CD4-positive, alpha-beta T cell (primary cell): ENCODE measurements around the gene TEX53. TPM values are rescaled to one million over a fixed set of nuclear protein-coding genes. Genes with fewer than 3 reads are reported as not detected.

Experiments
- ATAC-seq: fragments of 200-7000 bp; cut with Tn5 transposase; one replicate; pipeline ENCODE4 v1.10.0; 2022; ENCODE audit warnings: mild to moderate bottlenecking; ENCODE audit not compliant: poor library complexity
- CTCF ChIA-PET: fragments of 350-600 bp; sonication (Branson Sonifier 250); formaldehyde crosslinking; loops from one replicate; lab custom pipeline; 2021; ENCODE audit warnings: antibody characterized with exemption, inconsistent platforms; lab: Charles Lee
- POLR2A ChIA-PET: fragments of 350-600 bp; sonication (Branson Sonifier 250); formaldehyde crosslinking; loops from one replicate; lab custom pipeline; 2021; ENCODE audit warnings: antibody characterized with exemption, inconsistent platforms; lab: Charles Lee
- DNase-seq, 14 experiments: peaks; one replicate each; pipeline ENCODE4 v3.0.0-alpha.2; 2013 to 2020; ENCODE audit warnings: mixed read lengths in 2 of 14
- H3K27ac ChIP-seq, 2 donors: one replicate each; pipeline versions ENCODE4 v1.5.1 to v1.7.0; 2013; ENCODE audit warnings: low read length in 2 of 2, low read depth in 1 of 2, mild to moderate bottlenecking in 1 of 2
- H3K27me3 ChIP-seq, 2 experiments: 1 replicate in 1 of 2; 2 replicates in 1 of 2; pipeline versions ENCODE4 v1.6.1 to v1.7.0; 2013; ENCODE audit warnings: low read length in 2 of 2, control low read depth in 1 of 2, mild to moderate bottlenecking in 1 of 2, moderate library complexity in 1 of 2; ENCODE audit not compliant: insufficient read depth in 2 of 2, control insufficient read depth in 1 of 2
- H3K36me3 ChIP-seq: one replicate; pipeline ENCODE4 v1.6.1; 2013; ENCODE audit warnings: low read length, control low read depth; ENCODE audit not compliant: insufficient read depth
- H3K4me1 ChIP-seq: one replicate; pipeline ENCODE4 v1.6.1; 2013; ENCODE audit warnings: low read length, control low read depth; ENCODE audit not compliant: insufficient read depth
- H3K4me3 ChIP-seq: one replicate; pipeline ENCODE4 v1.5.1; 2013; ENCODE audit warnings: mild to moderate bottlenecking, low read length, moderate library complexity
- H3K9me3 ChIP-seq, 2 experiments: 1 replicate in 1 of 2; 2 replicates in 1 of 2; pipeline versions ENCODE4 v1.6.1 to v1.7.0; 2013; ENCODE audit warnings: low read length in 2 of 2, mild to moderate bottlenecking in 2 of 2, control low read depth in 1 of 2, moderate library complexity in 1 of 2; ENCODE audit not compliant: control insufficient read depth in 1 of 2, insufficient read depth in 1 of 2
- H3K27ac Mint-ChIP-seq: one replicate; pipeline ENCODE4 v1.8.0; 2020; ENCODE audit warnings: mixed read lengths
- H3K27me3 Mint-ChIP-seq: one replicate; pipeline ENCODE4 v1.8.0; 2021; ENCODE audit warnings: mixed read lengths
- H3K36me3 Mint-ChIP-seq: one replicate; pipeline ENCODE4 v1.8.0; 2021; ENCODE audit warnings: low read depth, mixed read lengths
- H3K4me1 Mint-ChIP-seq: one replicate; pipeline ENCODE4 v1.8.0; 2021; ENCODE audit warnings: low read depth, mixed read lengths
- H3K4me3 Mint-ChIP-seq: one replicate; pipeline ENCODE4 v1.8.0; 2020; ENCODE audit warnings: mild to moderate bottlenecking, mixed read lengths
- H3K9me3 Mint-ChIP-seq: one replicate; pipeline ENCODE4 v1.8.0; 2020; ENCODE audit warnings: mixed read lengths
- intact Hi-C, 2 experiments: fragments of 100-400 bp; cut with DNase I in 1 of 2; cut with micrococcal nuclease in 1 of 2; formaldehyde crosslinking; loops; one replicate each; pipeline versions ENCODE4 v1.15.1 to v1.9.0; 2023 to 2025; cut with DNase I, micrococcal nuclease
- total RNA-seq, 174 experiments: library from RNA in 2 of 174; stranded (reverse) in 2 of 174; gene quantifications; one replicate each; pipeline ENCODE4 v1.2.3 and lab custom pipeline; 2021 to 2026
- TF ChIP-seq, protein P1 (sequence below): fragments of 200-600 bp; IDR thresholded peaks from one replicate; pipeline ENCODE4 v1.8.0; 2022; ENCODE audit warnings: antibody characterized with exemption, mild to moderate bottlenecking

Gene TEX53
- total RNA-seq, 2 experiments from 2014 or later: not detected

DNA sequence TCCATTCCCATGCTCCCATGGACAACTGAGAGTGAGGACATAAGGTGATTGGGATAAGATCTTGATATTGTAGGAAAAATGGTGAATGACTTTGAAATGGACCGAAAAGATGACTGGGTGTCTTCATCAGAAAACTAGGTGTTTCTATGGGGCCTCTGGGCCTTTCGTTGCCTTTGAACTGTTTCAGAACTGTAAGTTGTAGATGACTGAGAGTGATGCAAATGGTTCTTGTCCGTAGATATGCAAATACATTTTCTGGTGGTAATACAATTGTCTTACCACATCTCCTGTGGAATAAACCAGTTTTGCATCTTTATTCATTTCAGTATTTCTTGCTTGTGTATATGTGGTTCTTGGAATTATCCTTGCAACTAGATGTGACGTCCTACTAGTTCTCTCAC lies 40.3 kb upstream of the TEX53 start:
- no peaks in the 10 kb centered on the region for H3K27me3 Mint-ChIP-seq
- TF ChIP-seq, protein P1, sequence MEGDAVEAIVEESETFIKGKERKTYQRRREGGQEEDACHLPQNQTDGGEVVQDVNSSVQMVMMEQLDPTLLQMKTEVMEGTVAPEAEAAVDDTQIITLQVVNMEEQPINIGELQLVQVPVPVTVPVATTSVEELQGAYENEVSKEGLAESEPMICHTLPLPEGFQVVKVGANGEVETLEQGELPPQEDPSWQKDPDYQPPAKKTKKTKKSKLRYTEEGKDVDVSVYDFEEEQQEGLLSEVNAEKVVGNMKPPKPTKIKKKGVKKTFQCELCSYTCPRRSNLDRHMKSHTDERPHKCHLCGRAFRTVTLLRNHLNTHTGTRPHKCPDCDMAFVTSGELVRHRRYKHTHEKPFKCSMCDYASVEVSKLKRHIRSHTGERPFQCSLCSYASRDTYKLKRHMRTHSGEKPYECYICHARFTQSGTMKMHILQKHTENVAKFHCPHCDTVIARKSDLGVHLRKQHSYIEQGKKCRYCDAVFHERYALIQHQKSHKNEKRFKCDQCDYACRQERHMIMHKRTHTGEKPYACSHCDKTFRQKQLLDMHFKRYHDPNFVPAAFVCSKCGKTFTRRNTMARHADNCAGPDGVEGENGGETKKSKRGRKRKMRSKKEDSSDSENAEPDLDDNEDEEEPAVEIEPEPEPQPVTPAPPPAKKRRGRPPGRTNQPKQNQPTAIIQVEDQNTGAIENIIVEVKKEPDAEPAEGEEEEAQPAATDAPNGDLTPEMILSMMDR: no peak
- peaks cover 19% of the 10 kb centered on the region for H3K4me1 ChIP-seq
- H3K9me3 ChIP-seq: no peaks in the 10 kb centered on the region
- no peak overlapping the region for H3K4me3 ChIP-seq
- no peak for ATAC-seq
- CTCF ChIA-PET: interaction anchor here (1.4 kb wide), 1 partner anchor 10 kb away, joined by 3 read pairs; no protein-coding TSS in a partner anchor
- no peak overlapping the region for H3K27ac ChIP-seq
- DNase-seq: no peak
- no peak overlapping the region for H3K4me3 Mint-ChIP-seq
- no peaks in the 10 kb centered on the region for H3K27me3 ChIP-seq
- peak overlapping the region; percentile 61 for H3K27ac Mint-ChIP-seq
- H3K4me1 Mint-ChIP-seq: peaks cover 19% of the 10 kb centered on the region
- POLR2A ChIA-PET: interaction anchor here (1.0 kb wide), 1 partner anchor 25 kb away, joined by 3 read pairs; no protein-coding TSS in a partner anchor
- no peaks in the 10 kb centered on the region for H3K36me3 Mint-ChIP-seq
- intact Hi-C loops: no loop called here
- H3K9me3 Mint-ChIP-seq: no peaks in the 10 kb centered on the region
- no peaks in the 10 kb centered on the region for H3K36me3 ChIP-seq

DNA sequence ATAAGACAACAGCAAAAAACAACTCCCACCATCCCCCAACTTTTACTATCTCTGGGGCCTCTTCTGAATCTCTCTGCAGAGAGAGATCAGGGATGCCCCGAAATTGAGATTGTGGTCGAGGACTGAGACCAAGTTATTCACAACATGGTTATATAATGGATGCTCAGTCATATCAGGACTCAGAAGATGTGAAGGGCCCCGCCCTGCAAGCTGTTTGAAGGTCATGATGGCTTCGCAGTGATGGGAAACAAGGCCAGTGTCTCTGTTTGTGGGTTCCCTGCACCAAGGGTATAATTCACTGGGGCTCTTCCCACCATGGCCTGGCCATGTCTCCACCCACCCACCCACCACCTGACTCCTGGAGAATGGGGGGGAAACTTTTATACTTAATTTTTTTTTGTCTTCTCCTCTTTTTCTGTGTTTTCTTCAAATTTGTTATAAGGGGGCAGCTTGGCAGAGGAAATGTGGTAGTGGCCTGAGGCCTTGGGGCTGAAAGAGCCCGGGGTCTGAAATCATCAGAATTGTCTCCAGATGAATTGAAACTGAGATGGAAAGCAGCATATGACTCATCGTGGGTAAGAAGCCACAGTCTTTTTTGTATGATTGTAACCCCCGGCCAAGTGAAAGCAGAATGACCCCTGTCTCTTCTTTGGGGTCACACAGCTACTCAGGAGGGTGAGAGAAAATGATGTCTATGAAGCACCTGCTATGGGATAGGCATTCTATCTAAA lies 39.4 kb upstream of the TEX53 start:
- Histone ChIP-seq H3K4me3 (no peak overlapping the region), H3K9me3 (no peaks in the 10 kb centered on the region), H3K27me3 (no peaks in the 10 kb centered on the region), H3K4me1 (peaks cover 21% of the 10 kb centered on the region), H3K36me3 (no peaks in the 10 kb centered on the region), H3K27ac (no peak overlapping the region)
- Mint-ChIP-seq H3K4me3 (no peak overlapping the region), H3K9me3 (no peaks in the 10 kb centered on the region), H3K36me3 (no peaks in the 10 kb centered on the region), H3K4me1 (peaks cover 19% of the 10 kb centered on the region), H3K27me3 (no peaks in the 10 kb centered on the region), H3K27ac (peak overlapping the region; percentile 61)
- POLR2A ChIA-PET: no interaction called here
- DNase-seq (peak in 6 of 14 experiments; percentile 5 to 55 (median 30)), ATAC-seq (peak; percentile 48)
- TF ChIP-seq, protein P1: no peak
- CTCF ChIA-PET: interaction anchor here (0.6 kb wide), 1 partner anchor 248 kb away, joined by 3 read pairs; no protein-coding TSS in a partner anchor
- intact Hi-C loops: no loop called here

DNA sequence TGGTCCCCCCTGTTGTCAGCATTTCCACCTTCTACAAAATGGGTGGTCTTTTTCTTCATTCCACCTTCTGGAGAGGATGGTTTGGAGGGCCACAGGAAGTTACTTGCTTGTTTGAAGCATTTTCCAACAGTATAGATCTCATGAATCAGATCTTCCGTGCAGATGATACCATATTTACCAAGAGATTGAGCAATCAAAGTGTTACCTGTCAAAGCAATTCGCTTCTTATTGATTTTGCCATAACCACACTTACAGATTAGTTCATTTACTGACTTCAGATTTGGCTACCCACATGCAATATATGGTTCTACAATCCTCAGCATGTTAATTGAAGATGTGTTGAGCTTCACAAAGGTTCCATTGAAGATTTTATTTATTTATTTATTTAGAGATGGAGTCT lies 38.3 kb upstream of the TEX53 start:
- Histone ChIP-seq H3K27me3 (no peaks in the 10 kb centered on the region), H3K36me3 (no peaks in the 10 kb centered on the region), H3K4me1 (peaks cover 31% of the 10 kb centered on the region), H3K9me3 (no peaks in the 10 kb centered on the region), H3K27ac (no peak overlapping the region), H3K4me3 (no peak overlapping the region)
- no peaks in the 10 kb centered on the region for H3K9me3 Mint-ChIP-seq
- ChIA-PET POLR2A (no interaction called here), CTCF (no interaction called here)
- TF ChIP-seq, protein P1: no peak
- ATAC-seq (no peak), DNase-seq (no peak)
- no peaks in the 10 kb centered on the region for H3K27me3 Mint-ChIP-seq
- H3K36me3 Mint-ChIP-seq: no peaks in the 10 kb centered on the region
- intact Hi-C loops: no loop called here
- H3K4me3 Mint-ChIP-seq: no peak overlapping the region
- H3K4me1 Mint-ChIP-seq: peaks cover 29% of the 10 kb centered on the region
- H3K27ac Mint-ChIP-seq: no peak overlapping the region
